Gastrocnemius medialis (tissue), 4 donors: ENCODE data around the gene GPR142.

Experiments
- CTCF ChIP-seq, 5 experiments: fragments of 450-650 bp in 3 of 5; fragments of 200-600 bp in 2 of 5; sonication (generic) in 2 of 5; IDR thresholded peaks in 4 of 5; conservative IDR thresholded peaks in 1 of 5; 1 replicate in 4 of 5; 2 replicates in 1 of 5; pipeline ENCODE4 v1.5.1; 2016 to 2019; ENCODE audit warnings: antibody characterized with exemption in 5 of 5, mild to moderate bottlenecking in 3 of 5, moderate library complexity in 3 of 5
- POLR2A ChIP-seq, 2 donors: fragments of 450-650 bp; IDR thresholded peaks; one replicate each; pipeline ENCODE4 v1.6.1; 2017; ENCODE audit warnings: antibody characterized with exemption in 2 of 2, mild to moderate bottlenecking in 2 of 2, moderate library complexity in 2 of 2

- no peak for TF ChIP-seq CTCF (IDR thresholded peaks at IDR 0.05 in 4 of 5, conservative IDR thresholded peaks at IDR 0.05 in 1 of 5)
- TF ChIP-seq POLR2A (IDR thresholded peaks at IDR 0.05), result no peak
Observed at GRCh38 chr17:74345433-74346241, 21.7 kb upstream of the GPR142 start.
